Uterus (tissue), 4 donors: ENCODE measurements around the gene NEMF. TPM values are rescaled to one million over a fixed set of nuclear protein-coding genes. Genes with fewer than 3 reads are reported as not detected.
"Not testable (repeated sequence)": the region's sequence is repeated elsewhere in the genome, so short reads cannot be mapped to it uniquely, and the experiment has no call there.

Experiments used
- DNase-seq, 2 donors: peaks; one replicate each; pipeline ENCODE4 v3.0.0-alpha.2; 2019 to 2020
- H3K27ac ChIP-seq, 2 donors: fragments of 200-600 bp; sonication (generic); 1 replicate in 1 of 2; 2 replicates in 1 of 2; pipeline ENCODE4 v1.5.1; 2016 to 2018
- H3K27me3 ChIP-seq, 2 donors: fragments of 200-600 bp; sonication (generic); one replicate each; pipeline ENCODE4 v1.5.1; 2018 to 2019; ENCODE audit warnings: control low read depth in 1 of 2
- H3K36me3 ChIP-seq, 2 donors: fragments of 200-600 bp; sonication (generic); one replicate each; pipeline ENCODE4 v1.5.1; 2019; ENCODE audit warnings: control low read depth in 1 of 2
- H3K4me1 ChIP-seq, 2 donors: fragments of 200-600 bp; sonication (generic); one replicate each; pipeline ENCODE4 v1.5.1; 2018 to 2019; ENCODE audit warnings: control low read depth in 1 of 2
- H3K4me3 ChIP-seq, 2 donors: fragments of 200-600 bp; sonication (generic); 1 replicate in 1 of 2; 2 replicates in 1 of 2; pipeline ENCODE4 v1.5.1; 2018 to 2019; ENCODE audit warnings: mild to moderate bottlenecking in 1 of 2
- H3K9me3 ChIP-seq, 2 donors: fragments of 200-600 bp; sonication (generic); one replicate each; pipeline ENCODE4 v1.5.1; 2019; ENCODE audit warnings: control low read depth in 1 of 2
- POLR2A ChIP-seq, 2 donors: fragments of 450-650 bp; IDR thresholded peaks; one replicate each; pipeline ENCODE4 v1.6.1; 2016; ENCODE audit warnings: antibody characterized with exemption in 2 of 2, mild to moderate bottlenecking in 1 of 2, moderate library complexity in 1 of 2
- intact Hi-C: fragments of 100-400 bp; cut with DNase I; formaldehyde crosslinking; loops from one replicate; pipeline ENCODE4 v1.15.1; 2023; ENCODE audit warnings: low total_unique reads
- total RNA-seq, 4 donors: library from RNA; depleted of rRNA in 3 of 4; stranded (reverse); fragments of >200 nt in 3 of 4; gene quantifications; one replicate each; pipeline versions ENCODE4 v1.1.0 to v1.2.4, GENCODE V29; 2014 to 2023
- TF ChIP-seq, protein P1 (sequence below), 4 experiments: fragments of 200-600 bp in 2 of 4; fragments of 450-650 bp in 2 of 4; sonication (generic) in 2 of 4; IDR thresholded peaks; one replicate each; pipeline ENCODE4 v1.5.1; 2016 to 2019; ENCODE audit warnings: antibody characterized with exemption in 4 of 4, mild to moderate bottlenecking in 2 of 4, moderate library complexity in 1 of 4
- donor health status: DM: yes; HTN: yes; CAD: no.

NEMF gene
- total RNA-seq, 4 donors from 2014 or later: 54.3 to 108 (median 74.2) TPM

DNA sequence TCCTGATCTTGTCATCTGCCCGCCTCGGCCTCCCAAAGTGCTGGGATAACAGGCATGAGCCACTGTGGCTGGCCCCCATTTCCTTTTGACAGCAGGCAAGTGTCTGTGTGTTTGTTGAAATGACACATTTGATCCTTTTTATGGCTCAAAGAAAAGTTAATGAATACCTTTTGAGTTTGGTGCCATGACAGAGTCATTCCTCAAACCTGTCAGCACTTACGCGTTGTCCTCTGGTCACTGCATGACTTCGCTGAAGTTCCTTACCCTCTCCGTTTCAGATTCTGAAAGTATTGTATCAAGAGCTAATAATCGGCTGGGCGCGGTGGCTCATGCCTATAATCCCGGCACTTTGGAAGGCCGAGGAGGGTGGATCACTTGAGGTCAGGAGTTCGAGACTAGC lies 32.4 kb downstream of the NEMF start:
- Histone ChIP-seq H3K27me3 (no peaks in the 10 kb centered on the region), H3K9me3 (peaks cover 0 to 6% of the 10 kb centered on the region in 2 donors), H3K27ac (no peak overlapping the region), H3K4me3 (no peak overlapping the region), H3K4me1 (no peaks in the 10 kb centered on the region), H3K36me3 (no peaks in the 10 kb centered on the region)
- DNase-seq: no peak
- no peak for TF ChIP-seq POLR2A (IDR thresholded peaks at IDR 0.05)
- TF ChIP-seq, protein P1, sequence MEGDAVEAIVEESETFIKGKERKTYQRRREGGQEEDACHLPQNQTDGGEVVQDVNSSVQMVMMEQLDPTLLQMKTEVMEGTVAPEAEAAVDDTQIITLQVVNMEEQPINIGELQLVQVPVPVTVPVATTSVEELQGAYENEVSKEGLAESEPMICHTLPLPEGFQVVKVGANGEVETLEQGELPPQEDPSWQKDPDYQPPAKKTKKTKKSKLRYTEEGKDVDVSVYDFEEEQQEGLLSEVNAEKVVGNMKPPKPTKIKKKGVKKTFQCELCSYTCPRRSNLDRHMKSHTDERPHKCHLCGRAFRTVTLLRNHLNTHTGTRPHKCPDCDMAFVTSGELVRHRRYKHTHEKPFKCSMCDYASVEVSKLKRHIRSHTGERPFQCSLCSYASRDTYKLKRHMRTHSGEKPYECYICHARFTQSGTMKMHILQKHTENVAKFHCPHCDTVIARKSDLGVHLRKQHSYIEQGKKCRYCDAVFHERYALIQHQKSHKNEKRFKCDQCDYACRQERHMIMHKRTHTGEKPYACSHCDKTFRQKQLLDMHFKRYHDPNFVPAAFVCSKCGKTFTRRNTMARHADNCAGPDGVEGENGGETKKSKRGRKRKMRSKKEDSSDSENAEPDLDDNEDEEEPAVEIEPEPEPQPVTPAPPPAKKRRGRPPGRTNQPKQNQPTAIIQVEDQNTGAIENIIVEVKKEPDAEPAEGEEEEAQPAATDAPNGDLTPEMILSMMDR (IDR thresholded peaks at IDR 0.05): no peak
- intact Hi-C loops: no loop called here

DNA sequence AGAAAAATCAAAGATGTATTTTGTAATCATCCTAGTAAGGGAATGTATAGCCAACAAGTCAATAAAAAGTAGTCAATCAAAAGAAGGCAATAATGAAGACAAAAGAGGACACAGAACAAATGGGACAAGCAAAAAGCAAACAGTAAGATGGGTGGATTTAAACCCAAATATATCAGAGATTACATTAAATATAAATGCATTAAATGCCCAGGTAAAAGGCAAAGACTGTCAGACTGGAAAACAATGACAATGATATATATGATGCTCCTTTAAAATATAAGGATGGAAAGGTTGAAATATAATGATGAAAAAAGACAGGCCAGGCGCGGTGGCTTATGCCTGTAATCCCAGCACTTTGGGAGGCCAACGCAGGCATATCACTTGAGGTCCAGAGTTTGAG lies 35.7 kb downstream of the NEMF start:
- Histone ChIP-seq H3K9me3 (peaks cover 0 to 9% of the 10 kb centered on the region in 2 donors), H3K27ac (no peak overlapping the region), H3K27me3 (no peaks in the 10 kb centered on the region), H3K4me3 (no peak overlapping the region), H3K4me1 (no peaks in the 10 kb centered on the region), H3K36me3 (no peaks in the 10 kb centered on the region)
- no peak for DNase-seq
- intact Hi-C loops: no loop called here
- TF ChIP-seq, protein P1 (IDR thresholded peaks at IDR 0.05): no peak
- TF ChIP-seq POLR2A (IDR thresholded peaks at IDR 0.05): no peak

DNA sequence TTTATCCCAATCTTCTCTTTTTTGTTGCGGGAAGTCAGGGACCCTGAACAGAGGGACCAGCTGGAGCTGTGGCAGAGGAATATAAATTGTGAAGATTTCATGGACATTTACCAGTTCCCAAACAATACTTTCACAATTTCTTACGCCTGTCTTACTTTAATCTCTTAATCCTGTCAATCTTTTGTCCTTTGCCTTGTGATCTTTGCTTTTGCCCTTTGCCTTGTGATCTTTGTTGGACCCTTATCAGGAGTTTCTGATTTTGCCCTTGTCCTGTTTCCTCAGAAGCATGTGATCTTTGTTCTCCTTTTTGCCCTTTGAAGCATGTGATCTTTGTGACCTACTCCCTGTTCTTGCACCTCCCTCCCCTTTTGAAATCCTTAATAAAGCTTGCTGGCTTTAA lies 36.5 kb downstream of the NEMF start:
- DNase-seq, H3K4me1 ChIP-seq, H3K27ac ChIP-seq, intact Hi-C loops, H3K4me3 ChIP-seq, H3K9me3 ChIP-seq, H3K27me3 ChIP-seq, H3K36me3 ChIP-seq: not testable (repeated sequence)

DNA sequence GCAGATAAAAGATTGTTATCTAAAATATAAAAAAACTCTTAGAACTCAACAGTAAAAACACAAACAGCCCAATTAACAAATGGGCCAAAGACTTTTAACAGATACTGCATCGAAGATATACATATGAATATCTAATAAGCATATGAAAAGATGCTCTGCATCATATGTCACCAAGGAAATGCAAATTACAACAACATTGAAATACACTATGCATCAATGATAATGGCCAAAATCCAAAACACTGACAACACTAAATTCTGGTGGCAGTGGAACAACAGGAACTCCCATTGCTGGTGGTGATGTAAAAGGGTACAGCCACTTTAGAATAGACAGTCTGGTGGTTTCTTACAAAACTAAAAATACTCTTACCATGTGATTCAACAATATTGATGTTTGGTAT lies 43.8 kb downstream of the NEMF start:
- H3K27me3 ChIP-seq: no peaks in the 10 kb centered on the region
- no peak overlapping the region for H3K4me3 ChIP-seq
- H3K9me3 ChIP-seq: peaks cover 0 to 3% of the 10 kb centered on the region in 2 donors
- DNase-seq: no peak
- TF ChIP-seq POLR2A (IDR thresholded peaks at IDR 0.05): no peak
- TF ChIP-seq, protein P1 (IDR thresholded peaks at IDR 0.05): no peak
- H3K4me1 ChIP-seq: no peaks in the 10 kb centered on the region
- H3K36me3 ChIP-seq: peaks cover 0 to 4% of the 10 kb centered on the region in 2 donors
- H3K27ac ChIP-seq: no peak overlapping the region
- intact Hi-C loops: no loop called here

DNA sequence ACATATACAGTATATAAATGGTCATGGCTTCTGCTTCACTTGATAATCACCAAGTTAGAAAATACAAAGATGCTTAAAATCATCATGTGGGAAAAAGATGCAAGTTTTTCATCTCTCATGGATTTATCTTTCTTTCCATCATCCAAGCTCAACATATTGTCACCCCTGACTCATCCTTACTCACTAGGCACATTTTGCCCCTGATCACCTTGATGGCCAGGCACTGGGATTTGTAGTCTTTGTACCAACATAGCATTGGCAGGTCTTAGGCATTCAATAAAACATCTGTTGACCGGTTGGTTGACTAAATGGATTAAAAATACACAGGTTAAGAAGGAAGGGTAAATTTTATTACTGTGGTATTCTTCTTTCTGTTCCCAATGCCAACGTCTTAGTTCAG lies 56.6 kb downstream of the NEMF start:
- H3K27me3 ChIP-seq: no peaks in the 10 kb centered on the region
- H3K27ac ChIP-seq: no peak overlapping the region
- intact Hi-C loops: no loop called here
- no peak for TF ChIP-seq POLR2A (IDR thresholded peaks at IDR 0.05)
- TF ChIP-seq, protein P1 (IDR thresholded peaks at IDR 0.05): no peak
- H3K36me3 ChIP-seq: no peaks in the 10 kb centered on the region
- H3K4me1 ChIP-seq: no peaks in the 10 kb centered on the region
- no peaks in the 10 kb centered on the region for H3K9me3 ChIP-seq
- no peak overlapping the region for H3K4me3 ChIP-seq
- DNase-seq: no peak

DNA sequence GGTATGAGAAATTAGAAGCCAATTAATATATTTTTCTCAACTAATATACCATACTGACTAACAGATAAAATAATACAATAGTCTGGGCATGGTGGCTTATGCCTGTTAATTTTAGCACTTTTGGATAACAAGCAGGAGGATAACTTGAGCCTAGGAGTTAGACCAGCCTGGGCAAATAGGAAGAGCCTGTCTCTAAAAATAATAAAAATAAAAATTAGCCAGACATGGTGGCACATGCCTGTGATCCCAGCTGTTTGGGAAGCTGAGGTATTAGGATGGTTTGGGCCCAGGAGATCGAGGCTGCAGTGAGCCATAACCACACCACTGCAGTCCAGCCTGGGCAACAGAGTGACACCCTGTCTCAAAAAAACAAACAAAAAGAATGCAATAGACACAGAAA lies 60.0 kb downstream of the NEMF start:
- no peak overlapping the region for H3K27ac ChIP-seq
- TF ChIP-seq POLR2A (IDR thresholded peaks at IDR 0.05): no peak
- TF ChIP-seq, protein P1 (IDR thresholded peaks at IDR 0.05): no peak
- no peaks in the 10 kb centered on the region for H3K9me3 ChIP-seq
- no peak overlapping the region for H3K4me3 ChIP-seq
- intact Hi-C loops: no loop called here
- H3K36me3 ChIP-seq: no peaks in the 10 kb centered on the region
- no peaks in the 10 kb centered on the region for H3K27me3 ChIP-seq
- no peaks in the 10 kb centered on the region for H3K4me1 ChIP-seq
- DNase-seq: no peak
